ENCODE data around the gene RNF227. TPM values are rescaled to one million over a fixed set of nuclear protein-coding genes. Genes with fewer than 3 reads are reported as not detected.
"Not testable (repeated sequence)": the region's sequence is repeated elsewhere in the genome, so short reads cannot be mapped to it uniquely, and the experiment has no call there.

Gene RNF227
- 1 to 10 TPM; 1.1 to 1.5 TPM for total RNA-seq
- long read RNA-seq, donor 1, partial matches to known transcripts, result 0 of 1 reads
- long read RNA-seq, donor 1, other reads (novel, unspliced or antisense), result 0 of 1 reads
- long read RNA-seq, donor 2, partial matches to known transcripts, result 0 of 3 reads
- long read RNA-seq, donor 2, other reads (novel, unspliced or antisense), result 0 of 3 reads

GRCh38 chr17:7915611-7916384 is at the start of gene RNF227:
Gene RNF227, minus strand, starts transcription at chr17:7916289. Its CDS starts 94 bp downstream, at chr17:7916195.
- intact Hi-C loops (cut with DNase I), result no loop called here
- DNase-seq (ENCODE audit: low spot score), result peak; percentile 98

- no peak for DNase-seq (ENCODE audit: low spot score)
- intact Hi-C loops (cut with DNase I), result no loop called here
Measured at GRCh38 chr17:7961421-7961820, 45.3 kb upstream of the RNF227 start.

DNA sequence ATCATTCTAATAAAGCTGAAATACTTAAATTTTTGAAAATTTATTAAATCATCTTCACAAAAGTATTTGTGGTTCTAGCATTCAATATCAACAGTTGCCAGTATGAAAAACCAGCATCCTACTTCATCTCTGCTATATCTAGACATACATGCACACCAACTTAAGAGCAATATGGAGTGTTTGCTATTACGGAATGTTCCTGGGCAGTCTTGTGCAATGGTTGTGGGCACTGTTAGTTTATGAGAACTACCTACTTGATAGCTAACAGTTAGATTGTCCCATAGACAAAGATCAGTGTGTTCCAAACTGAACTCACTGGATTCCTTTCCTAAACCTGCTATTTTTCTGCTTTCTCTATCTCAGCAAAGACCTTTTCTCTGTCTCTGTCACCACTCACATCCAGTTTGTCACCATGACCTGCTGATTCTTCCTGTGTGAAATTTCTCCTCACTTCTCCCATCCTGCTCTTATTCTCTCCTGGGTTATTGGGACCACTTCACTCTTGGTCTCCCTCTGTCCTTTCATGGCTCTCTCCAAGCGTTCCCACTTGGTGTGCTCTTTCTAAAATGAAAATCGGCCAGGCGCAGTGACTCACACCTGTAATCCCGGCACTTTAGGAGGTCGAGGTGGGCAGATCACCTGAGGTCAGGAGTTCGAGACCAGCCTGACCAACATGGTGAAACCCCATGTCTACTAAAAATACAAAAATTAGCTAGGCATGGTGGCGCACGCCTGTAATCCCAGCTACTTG is 43.6 kb upstream of the RNF227 start:
- intact Hi-C loops (cut with DNase I), result no loop called here
- no peak for DNase-seq (ENCODE audit: low spot score)

DNA sequence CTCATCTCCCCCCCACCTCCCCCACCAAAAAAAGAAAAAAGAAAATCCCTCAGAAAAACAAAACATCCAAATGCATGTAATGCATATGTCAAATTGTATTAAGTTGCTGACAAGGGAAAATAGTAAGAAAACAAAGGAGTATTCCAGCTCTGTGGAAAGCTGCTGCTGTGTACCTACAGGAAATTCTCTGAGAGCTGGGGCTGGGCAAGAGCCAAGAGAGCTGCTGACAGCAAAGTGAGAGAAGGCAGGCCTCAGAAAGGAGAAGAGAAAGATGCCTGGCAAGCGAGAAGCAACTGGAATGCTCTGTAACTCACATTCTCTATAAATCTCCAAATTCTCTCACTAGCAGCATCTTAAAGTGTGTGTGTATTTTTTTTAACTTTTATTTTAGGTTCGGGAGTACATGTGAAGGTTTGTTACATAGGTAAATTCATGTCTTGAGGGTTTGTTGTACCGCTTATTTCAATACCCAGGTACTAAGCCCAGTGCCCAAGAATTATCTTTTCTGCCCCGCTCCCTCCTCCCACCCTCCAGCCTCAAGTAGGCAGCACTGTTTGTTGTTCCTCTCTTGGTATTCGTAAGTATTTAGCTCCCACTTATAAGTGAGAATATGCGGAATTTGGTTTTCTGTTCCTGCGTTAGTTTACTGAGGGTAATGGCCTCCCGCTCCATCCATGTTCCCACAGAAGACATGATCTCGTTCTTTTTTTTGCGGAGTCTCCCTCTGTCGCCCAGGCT is 40.3 kb upstream of the RNF227 start:
- intact Hi-C loops (cut with DNase I), result no loop called here
- no peak for DNase-seq (ENCODE audit: low spot score)

GRCh38 chr17:7955414-7956227 is 39.5 kb upstream of the RNF227 start:
- DNase-seq (ENCODE audit: low spot score), result no peak
- intact Hi-C loops (cut with DNase I), result no loop called here

- intact Hi-C loops (cut with DNase I), result not testable (repeated sequence)
Measured at GRCh38 chr17:7953266-7953665, 37.2 kb upstream of the RNF227 start.

GRCh38 chr17:7951143-7951792 is 35.2 kb upstream of the RNF227 start:
- DNase-seq (ENCODE audit: low spot score), result no peak
- intact Hi-C loops (cut with DNase I), result no loop called here

More at GRCh38 chr17:7953266-7953665, 37.2 kb upstream of the RNF227 start:
- DNase-seq (ENCODE audit: low spot score), result not testable (repeated sequence)

- intact Hi-C loops (cut with DNase I), result no loop called here
- no peak for DNase-seq (ENCODE audit: low spot score)
Measured at GRCh38 chr17:7950578-7950977, 34.5 kb upstream of the RNF227 start.

- intact Hi-C loops (cut with DNase I), result no loop called here
- no peak for DNase-seq (ENCODE audit: low spot score)
Measured at GRCh38 chr17:7947651-7948050, 31.6 kb upstream of the RNF227 start.

DNA sequence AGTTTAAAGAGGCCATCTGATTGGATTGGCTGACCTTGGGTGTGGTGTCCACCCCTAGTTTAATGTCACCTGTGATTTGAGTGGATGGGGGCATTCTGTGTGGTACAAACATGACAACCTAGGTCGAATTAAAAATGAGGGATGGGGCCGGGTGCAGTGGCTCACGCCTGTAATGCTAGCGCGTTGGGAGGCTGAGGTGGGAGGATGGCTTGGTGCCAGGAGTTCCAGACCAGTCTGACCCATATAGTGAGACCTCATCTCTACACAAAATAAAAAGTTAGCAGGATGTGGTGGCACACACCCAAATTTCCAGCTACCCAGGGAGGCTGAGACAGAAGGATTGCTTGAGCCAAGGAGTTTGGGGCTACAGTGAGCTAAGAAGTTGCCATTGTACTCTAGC is 30.4 kb upstream of the RNF227 start:
- intact Hi-C loops (cut with DNase I), result no loop called here

DNA sequence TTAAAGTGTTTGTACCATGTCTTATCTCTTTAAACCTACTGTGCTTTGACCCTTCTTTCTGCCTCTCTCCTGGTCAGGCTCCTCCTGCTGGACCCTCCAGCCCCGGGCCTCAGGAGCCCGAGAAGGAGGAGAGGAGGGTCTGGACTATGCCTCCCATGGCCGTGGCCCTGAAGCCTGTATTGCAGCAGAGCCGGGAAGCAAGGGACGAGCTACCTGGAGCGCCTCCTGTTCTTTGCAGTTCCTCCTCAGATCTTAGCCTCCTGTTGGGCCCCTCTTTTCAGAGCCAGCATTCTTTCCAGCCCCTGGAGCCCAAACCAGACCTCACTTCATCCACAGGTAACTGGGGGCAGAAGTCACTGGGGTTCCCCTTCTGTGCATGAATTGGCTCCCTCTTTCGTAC is 29.6 kb upstream of the RNF227 start:
- intact Hi-C loops (cut with DNase I), result no loop called here
- no peak for DNase-seq (ENCODE audit: low spot score)

More for the DNA sequence above, 30.4 kb upstream of the RNF227 start:
- DNase-seq (ENCODE audit: low spot score), result peak; percentile 36

DNA sequence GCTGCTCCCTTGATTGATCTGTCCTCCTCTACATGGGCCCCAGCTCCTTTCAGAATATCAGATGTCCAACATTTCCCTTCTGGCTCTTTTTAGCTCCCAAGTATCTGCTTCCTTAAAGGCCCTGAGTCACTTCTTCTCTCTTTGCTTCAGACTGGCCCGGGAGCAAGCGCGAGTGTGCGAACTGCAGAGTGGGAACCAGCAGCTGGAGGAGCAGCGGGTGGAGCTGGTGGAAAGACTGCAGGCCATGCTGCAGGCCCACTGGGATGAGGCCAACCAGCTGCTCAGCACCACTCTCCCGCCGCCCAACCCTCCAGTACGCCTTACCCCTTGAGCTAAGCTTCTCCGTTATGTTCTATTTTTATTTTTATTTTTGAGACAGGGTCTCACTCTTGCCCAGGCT is 28.2 kb upstream of the RNF227 start:
- intact Hi-C loops (cut with DNase I), result no loop called here
- DNase-seq (ENCODE audit: low spot score), result no peak

GRCh38 chr17:7943291-7943690 is 27.2 kb upstream of the RNF227 start:
- no peak for DNase-seq (ENCODE audit: low spot score)
- intact Hi-C loops (cut with DNase I), result no loop called here

- no peak for DNase-seq (ENCODE audit: low spot score)
- intact Hi-C loops (cut with DNase I), result no loop called here
Measured at GRCh38 chr17:7940743-7941142, 24.7 kb upstream of the RNF227 start.

GRCh38 chr17:7940034-7940433 is 23.9 kb upstream of the RNF227 start:
- peak; percentile 37 for DNase-seq (ENCODE audit: low spot score)

GRCh38 chr17:7935859-7936258 is 19.8 kb upstream of the RNF227 start:
- DNase-seq (ENCODE audit: low spot score), result no peak
- intact Hi-C loops (cut with DNase I), result loop anchor here in 1 of 2 donors (10.0 kb wide), 1 partner anchor 689 kb away; no protein-coding TSS in a partner anchor

More at GRCh38 chr17:7940034-7940433, 23.9 kb upstream of the RNF227 start:
- intact Hi-C loops (cut with DNase I), result no loop called here

DNA sequence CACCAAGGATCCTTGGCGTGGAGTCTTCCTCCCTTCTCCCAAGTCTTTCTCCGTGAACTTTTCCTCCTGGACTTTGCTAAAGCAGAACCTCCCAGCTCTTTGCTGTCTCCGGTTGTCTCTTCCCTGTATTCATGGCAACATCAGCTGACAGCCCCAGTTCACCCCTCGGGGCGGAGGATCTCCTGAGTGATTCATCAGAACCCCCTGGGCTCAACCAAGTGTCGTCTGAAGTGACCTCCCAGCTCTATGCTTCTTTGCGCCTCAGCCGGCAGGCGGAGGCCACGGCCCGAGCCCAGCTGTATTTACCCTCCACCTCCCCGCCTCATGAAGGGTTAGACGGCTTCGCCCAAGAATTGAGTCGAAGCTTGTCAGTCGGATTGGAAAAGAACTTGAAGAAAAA is 16.9 kb upstream of the RNF227 start:
- intact Hi-C loops (cut with DNase I), result loop anchor here in 1 of 2 donors (10.0 kb wide), 1 partner anchor 692 kb away; no protein-coding TSS in a partner anchor
- DNase-seq (ENCODE audit: low spot score), result no peak

DNA sequence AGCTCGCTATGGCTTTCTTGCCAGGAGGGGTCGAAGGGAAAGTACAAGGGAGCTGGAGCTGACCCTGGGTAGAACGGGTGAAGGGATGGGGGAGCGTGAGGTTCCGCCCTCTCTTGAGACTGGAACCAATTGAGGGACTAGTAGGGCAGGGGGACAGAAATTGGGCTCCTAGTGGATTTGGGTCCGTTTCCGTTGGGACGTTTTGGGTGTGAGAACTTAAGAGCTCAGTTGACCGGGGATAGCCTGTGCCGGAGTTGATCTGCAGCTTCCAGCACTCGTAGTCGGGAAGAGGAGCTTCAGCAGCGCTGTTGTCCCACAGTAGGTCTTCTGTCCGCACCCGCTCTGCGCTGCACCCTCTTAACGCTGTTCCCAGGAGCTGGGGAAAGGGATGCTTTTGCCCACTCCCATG is 16.4 kb upstream of the RNF227 start:
- intact Hi-C loops (cut with DNase I), result loop anchor here in 1 of 2 donors (10.0 kb wide), 1 partner anchor 692 kb away; no protein-coding TSS in a partner anchor
- no peak for DNase-seq (ENCODE audit: low spot score)
